ENCODE data around the gene DNAJB4.

DNA sequence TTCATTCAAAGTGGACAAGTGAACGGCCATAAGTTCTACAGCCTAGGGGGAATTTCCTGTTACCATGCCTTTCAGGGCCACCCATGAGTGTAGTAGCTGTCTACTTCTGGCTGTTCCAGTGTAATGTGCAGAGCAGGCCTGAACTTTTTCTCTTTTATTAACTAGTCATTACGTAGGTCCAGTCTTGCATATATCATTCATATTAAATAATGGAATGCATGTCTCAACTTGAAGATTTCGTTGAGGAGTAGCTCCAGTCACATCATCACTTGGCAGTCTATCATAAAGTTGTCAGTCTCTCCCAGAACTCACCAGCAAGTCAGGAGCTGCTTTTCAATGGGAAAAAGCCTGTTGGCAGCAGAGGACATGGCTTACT, 29.0 kb downstream of the DNAJB4 start:
- TF ChIP-seq CTCF (IDR thresholded peaks at IDR 0.05) (no peak), ZFX (IDR thresholded peaks at IDR 0.05; ENCODE audit: borderline replicate concordance) (no peak)
